ENCODE measurements around the gene PLCL1.

The PLCL1 gene

DNA sequence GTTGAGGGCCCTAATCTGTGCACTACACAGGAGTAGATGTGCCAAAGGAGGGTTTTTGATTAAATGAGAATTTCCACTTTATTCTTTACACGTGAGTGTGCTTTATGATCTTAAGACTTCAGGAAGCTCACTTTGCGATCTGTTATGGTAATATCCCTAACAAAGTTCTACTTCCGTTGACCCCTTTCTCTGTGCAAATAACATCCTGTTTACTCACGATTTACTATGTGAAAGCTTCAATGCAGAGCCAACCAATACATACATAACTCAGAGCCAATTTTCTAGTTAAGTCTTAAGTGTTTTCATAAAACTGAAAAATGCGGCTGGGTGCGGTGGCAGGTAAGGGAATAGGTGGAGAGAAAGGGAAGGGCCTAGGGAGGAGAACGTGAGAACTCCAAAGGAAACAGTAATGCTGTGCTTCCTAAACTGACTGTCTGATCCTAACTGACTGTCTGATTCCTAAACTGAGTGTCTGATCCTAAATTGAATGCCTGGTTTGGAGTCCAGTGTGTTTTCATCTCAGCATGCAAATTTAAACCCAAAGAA is 87.6 kb downstream of the PLCL1 start:
- DNase-seq: no peak

GRCh38 chr2:197893403-197894177 is 89.2 kb downstream of the PLCL1 start:
- DNase-seq: no peak

GRCh38 chr2:197894751-197895274 is 90.4 kb downstream of the PLCL1 start:
- no peak for DNase-seq

DNA sequence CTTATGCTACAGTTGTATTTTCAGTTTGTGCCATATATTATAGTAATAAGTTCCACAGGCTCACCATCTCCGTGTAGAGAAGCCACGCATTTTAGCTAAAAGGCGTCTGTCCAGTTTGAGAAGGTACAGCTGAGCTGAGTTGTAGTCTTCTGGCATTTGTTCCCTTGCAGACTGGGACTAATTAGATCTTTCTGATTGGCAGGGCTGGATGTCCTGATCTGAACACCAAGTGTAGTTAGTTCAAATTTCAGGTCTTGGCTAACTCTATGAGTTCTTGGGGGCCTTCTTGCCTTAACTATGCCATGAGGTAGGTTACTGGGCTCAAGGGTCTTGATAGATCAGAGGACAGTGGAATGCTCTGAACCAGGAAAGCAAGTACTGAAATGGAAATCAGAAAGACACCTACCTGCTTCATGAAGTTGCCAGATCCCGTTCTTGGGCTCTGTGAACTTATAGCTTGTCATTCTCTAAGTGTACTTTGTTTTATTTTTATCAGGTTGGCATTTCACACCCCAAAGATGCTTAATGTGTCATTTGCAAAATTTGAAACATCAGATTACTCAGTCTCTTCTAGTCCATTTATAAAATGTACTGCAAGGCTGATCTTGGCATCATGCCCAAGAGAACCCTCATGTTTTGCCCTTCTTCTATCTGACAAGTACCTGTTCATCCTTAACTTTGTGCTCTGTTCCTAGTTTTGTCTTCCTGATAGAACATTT is 93.7 kb downstream of the PLCL1 start:
- no peak for DNase-seq

- DNase-seq: no peak
Observed at GRCh38 chr2:197904446-197904845, 100.1 kb downstream of the PLCL1 start.

DNA sequence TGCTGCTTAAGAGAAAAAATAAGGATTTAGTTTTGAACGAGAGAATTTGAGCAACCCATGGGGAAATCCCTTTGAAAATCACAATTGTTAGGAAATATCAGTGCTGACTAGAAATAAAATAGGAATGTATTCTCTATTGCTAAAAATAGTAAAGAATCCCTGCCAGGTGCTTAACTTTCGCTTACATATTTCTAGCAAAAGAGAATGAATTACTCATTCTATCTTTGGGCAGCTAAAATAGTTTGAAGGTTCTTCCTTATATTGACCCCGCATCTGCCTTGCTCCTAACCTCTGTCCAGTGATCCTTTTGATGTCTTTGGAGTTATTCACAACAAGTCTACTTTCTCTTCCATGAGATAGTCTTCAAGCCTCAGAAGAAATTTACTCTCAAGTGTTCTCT is 103.8 kb downstream of the PLCL1 start:
- no peak for DNase-seq

GRCh38 chr2:197908990-197909776 is 104.8 kb downstream of the PLCL1 start:
- no peak for DNase-seq

DNA sequence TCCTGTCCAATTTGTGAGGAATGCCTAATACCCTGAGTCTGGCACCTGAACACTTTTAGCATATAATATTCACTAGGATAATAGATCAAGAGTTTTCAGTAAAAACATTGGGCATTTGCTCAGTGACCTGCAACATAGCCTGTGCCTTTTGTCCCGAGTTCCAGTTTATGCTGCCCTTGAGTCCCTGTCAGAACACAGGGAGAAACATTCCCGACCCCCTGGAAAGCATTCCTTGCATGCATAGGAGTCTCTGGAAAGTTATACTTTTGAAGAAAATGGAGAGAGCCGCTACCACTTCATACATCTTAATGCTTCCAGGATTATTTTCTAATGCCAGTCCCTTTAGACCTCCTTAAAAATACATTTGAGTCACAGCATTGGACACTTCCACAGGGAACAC is 107.3 kb downstream of the PLCL1 start:
- no peak for DNase-seq

DNA sequence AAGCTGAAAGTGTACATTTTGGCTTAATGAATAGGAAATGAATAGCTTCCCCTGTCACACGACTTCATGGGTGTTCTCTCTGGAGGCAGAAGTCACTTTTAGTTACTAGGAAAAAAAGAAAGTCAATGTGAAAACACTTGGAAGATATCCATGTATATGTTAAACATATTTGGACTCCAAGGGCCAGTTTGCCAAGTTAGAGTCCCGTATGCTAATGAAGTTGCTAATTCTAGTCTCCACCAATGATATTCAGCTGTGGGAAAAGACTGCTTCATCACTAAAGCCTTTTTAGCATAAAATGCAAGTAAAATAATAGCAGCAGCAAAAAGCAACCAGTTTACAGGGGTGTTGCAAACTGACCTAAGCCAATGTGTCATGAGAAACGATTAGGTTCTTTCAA is 108.7 kb downstream of the PLCL1 start:
- DNase-seq: no peak

DNA sequence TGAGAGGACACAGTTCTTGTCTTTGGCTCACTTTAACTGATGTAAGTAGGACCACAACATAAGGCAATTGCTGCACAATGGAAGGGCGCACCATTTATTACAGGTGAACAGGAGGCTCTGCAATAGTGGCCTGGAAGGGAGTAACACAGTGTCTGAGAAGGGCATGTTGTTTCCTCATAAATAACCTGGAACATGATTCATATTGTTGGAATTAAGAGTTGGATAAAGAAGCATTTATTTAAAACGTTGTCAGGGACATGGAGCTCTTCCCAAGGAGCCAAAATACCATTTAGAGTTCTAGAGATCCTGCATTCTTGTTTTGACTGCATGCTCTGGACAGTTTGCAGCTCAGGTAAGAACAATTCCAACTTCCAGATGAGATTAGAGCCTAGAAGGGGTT is 110.4 kb downstream of the PLCL1 start:
- no peak for DNase-seq

DNA sequence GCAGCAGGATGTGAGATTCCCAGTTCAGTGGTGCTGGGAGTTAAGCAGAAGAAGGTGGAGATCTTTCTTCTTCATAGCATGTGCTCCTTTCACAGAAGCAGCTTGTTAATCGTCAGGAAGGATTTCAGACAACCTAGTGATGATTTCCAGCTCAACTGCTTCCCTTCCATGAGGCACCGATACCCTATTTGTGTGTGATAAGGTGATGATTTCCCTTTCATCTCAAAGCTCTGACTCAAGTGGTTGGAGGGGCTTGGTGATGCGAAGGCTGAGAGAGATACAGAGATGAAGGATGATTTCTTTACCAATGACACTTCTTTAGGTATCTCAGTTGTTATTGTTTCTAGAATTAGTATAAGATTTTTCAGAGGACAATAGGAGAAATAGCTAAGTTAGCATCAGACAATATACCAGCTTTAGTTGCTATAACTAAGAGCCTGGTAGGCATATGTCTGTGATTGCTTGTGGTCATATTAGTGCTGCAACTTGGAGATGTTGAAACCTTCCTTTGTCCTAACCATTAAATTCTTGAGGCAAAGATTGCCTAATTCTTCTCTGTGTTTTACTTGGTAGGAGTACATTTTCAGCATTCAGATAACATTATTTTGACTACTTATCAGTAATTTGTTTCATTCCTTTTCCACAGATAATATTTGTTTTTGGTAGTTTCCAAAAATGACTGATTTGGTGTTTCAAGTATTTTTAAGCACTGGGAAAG is 111.3 kb downstream of the PLCL1 start:
- DNase-seq: no peak

GRCh38 chr2:197919487-197919886 is 115.1 kb downstream of the PLCL1 start:
- DNase-seq: no peak

DNA sequence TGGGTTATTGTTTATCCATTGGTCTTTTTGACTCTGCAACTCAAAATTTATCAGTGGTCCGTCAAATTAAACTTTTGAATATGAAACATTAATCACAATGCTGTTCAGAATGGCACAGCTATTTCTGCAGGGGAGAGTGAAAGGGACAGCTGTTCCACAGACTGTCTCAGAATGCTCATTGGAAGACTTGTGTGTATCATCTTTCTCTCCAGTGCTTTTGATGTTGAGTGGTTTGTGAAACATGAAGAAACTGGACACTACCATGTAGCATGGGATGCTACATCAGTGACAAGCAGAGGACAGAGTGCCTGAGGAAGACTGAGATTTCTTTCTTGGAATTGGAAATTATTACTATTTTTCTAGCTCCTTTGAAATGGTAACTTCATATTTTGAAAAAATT is 115.7 kb downstream of the PLCL1 start:
- DNase-seq: no peak

- DNase-seq: no peak
Observed at GRCh38 chr2:197920592-197921201, 116.3 kb downstream of the PLCL1 start.

DNA sequence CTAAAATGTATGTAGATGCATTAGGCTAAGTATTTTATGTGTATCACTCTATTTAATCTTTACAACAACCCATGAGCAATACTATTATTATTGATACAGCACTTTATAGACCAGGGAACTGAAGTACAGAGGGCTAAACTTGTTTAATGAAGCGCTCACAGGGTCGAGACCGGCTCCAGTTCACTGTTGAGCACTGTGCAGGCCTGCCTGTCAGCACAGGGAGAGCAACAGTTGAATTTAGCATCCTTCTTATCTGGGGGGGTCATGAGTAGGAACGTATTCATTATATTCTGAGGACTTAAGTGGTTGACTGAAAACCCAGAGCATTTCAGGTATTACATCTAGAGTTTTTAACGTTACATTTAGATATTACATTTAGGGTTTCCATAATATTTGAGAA is 120.1 kb downstream of the PLCL1 start:
- DNase-seq: no peak

DNA sequence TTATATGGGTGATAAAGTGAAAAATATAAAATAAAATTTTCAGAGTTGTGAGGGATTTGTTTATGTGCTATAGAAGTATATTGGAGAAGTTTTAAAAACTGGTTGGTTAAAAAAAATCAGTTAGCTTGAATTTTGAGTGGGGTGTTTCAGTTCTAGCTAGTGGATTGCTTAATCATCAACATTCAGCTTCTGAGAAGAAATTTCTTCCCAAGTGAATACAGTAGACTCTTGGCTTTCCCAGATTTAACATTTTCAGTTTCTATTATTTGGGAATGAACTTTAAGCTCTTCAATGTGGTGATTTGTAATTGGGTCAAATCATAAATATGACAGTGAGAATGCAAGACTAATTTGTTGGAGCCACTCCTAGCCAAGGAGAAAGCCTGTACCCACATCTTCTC is 120.8 kb downstream of the PLCL1 start:
- no peak for DNase-seq

GRCh38 chr2:197925976-197926375 is 121.6 kb downstream of the PLCL1 start:
- no peak for DNase-seq

GRCh38 chr2:197926673-197927072 is 122.3 kb downstream of the PLCL1 start:
- no peak for DNase-seq

DNA sequence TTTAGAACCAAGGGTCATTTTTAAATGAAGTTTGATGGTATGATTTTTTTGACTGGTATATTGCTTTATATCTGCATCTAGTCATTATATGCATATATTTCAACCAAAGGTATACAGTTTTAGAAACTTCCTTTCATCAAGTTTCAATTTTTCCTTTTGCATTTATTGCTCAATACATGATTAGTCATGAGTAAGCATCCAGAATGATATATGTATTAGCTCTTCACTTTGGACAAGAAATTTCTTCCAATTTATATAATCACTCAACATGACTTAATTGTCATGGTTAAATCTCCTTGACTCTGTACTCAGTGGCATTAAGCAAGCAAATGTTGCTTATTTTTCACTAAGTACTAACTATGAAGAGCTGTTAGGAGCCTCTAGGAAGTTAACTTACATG is 123.6 kb downstream of the PLCL1 start:
- DNase-seq: no peak

GRCh38 chr2:197929008-197929885 is 124.9 kb downstream of the PLCL1 start:
- no peak for DNase-seq

DNA sequence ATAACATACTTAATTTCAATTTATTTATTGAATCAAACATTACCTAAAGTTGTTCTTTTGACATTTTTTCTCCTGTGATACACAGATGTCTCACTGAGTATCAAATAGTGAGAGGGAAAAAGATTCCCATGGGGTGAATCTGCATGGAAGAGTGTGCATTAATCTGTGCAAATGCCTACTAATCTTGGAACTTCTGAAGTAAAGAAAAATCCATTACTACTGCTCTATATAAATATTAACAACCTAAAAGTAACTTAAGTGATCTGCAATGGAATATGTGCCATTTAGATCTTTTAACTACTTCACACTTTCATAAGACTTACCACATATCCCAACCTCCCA is 125.5 kb downstream of the PLCL1 start:
- no peak for DNase-seq
